ENCODE measurements around the gene LRG1.

DNA sequence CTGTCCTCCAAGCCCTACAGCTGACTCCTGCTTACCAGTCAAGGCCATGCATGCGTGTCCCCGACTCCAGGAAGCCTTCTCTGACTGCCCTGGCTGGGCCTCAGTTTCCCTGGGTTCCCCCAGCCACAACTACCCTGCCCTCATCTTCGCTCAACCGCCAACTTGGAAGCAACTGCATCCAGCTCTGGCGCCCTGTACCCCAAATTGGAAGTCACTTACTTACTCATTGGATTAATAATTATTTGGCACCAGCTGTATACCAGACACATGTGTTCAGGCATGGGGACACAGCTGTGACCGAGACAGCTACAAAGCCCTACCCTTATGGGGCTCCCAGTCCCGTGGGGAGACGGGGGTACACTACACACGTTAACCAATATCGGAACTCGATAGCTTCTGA is 30.6 kb upstream of the LRG1 start:
- TF ChIP-seq NR2F2 (IDR thresholded peaks at IDR 0.05) (no peak), HNF4A (conservative IDR thresholded peaks at IDR 0.05) (no peak), FOXA1 (IDR thresholded peaks at IDR 0.05) (no peak), RAD21 (IDR thresholded peaks at IDR 0.05) (no peak), YY1 (IDR thresholded peaks at IDR 0.05) (no peak), JUND (IDR thresholded peaks at IDR 0.05) (no peak), TAF1 (conservative IDR thresholded peaks at IDR 0.05) (no peak), FOXA2 (IDR thresholded peaks at IDR 0.05) (no peak), SP1 (IDR thresholded peaks at IDR 0.05) (no peak)
- TF ChIP-seq, protein P1, sequence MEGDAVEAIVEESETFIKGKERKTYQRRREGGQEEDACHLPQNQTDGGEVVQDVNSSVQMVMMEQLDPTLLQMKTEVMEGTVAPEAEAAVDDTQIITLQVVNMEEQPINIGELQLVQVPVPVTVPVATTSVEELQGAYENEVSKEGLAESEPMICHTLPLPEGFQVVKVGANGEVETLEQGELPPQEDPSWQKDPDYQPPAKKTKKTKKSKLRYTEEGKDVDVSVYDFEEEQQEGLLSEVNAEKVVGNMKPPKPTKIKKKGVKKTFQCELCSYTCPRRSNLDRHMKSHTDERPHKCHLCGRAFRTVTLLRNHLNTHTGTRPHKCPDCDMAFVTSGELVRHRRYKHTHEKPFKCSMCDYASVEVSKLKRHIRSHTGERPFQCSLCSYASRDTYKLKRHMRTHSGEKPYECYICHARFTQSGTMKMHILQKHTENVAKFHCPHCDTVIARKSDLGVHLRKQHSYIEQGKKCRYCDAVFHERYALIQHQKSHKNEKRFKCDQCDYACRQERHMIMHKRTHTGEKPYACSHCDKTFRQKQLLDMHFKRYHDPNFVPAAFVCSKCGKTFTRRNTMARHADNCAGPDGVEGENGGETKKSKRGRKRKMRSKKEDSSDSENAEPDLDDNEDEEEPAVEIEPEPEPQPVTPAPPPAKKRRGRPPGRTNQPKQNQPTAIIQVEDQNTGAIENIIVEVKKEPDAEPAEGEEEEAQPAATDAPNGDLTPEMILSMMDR (IDR thresholded peaks at IDR 0.05; ENCODE audit: low read depth, low read length, missing input control): no peak
- TF ChIP-seq, protein P2, sequence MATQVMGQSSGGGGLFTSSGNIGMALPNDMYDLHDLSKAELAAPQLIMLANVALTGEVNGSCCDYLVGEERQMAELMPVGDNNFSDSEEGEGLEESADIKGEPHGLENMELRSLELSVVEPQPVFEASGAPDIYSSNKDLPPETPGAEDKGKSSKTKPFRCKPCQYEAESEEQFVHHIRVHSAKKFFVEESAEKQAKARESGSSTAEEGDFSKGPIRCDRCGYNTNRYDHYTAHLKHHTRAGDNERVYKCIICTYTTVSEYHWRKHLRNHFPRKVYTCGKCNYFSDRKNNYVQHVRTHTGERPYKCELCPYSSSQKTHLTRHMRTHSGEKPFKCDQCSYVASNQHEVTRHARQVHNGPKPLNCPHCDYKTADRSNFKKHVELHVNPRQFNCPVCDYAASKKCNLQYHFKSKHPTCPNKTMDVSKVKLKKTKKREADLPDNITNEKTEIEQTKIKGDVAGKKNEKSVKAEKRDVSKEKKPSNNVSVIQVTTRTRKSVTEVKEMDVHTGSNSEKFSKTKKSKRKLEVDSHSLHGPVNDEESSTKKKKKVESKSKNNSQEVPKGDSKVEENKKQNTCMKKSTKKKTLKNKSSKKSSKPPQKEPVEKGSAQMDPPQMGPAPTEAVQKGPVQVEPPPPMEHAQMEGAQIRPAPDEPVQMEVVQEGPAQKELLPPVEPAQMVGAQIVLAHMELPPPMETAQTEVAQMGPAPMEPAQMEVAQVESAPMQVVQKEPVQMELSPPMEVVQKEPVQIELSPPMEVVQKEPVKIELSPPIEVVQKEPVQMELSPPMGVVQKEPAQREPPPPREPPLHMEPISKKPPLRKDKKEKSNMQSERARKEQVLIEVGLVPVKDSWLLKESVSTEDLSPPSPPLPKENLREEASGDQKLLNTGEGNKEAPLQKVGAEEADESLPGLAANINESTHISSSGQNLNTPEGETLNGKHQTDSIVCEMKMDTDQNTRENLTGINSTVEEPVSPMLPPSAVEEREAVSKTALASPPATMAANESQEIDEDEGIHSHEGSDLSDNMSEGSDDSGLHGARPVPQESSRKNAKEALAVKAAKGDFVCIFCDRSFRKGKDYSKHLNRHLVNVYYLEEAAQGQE (IDR thresholded peaks at IDR 0.05): no peak
- TF ChIP-seq, protein P3, sequence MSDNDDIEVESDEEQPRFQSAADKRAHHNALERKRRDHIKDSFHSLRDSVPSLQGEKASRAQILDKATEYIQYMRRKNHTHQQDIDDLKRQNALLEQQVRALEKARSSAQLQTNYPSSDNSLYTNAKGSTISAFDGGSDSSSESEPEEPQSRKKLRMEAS (IDR thresholded peaks at IDR 0.05): no peak
- TF ChIP-seq, protein P4, sequence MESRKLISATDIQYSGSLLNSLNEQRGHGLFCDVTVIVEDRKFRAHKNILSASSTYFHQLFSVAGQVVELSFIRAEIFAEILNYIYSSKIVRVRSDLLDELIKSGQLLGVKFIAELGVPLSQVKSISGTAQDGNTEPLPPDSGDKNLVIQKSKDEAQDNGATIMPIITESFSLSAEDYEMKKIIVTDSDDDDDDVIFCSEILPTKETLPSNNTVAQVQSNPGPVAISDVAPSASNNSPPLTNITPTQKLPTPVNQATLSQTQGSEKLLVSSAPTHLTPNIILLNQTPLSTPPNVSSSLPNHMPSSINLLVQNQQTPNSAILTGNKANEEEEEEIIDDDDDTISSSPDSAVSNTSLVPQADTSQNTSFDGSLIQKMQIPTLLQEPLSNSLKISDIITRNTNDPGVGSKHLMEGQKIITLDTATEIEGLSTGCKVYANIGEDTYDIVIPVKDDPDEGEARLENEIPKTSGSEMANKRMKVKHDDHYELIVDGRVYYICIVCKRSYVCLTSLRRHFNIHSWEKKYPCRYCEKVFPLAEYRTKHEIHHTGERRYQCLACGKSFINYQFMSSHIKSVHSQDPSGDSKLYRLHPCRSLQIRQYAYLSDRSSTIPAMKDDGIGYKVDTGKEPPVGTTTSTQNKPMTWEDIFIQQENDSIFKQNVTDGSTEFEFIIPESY (IDR thresholded peaks at IDR 0.05): no peak
- TF ChIP-seq, protein P5, sequence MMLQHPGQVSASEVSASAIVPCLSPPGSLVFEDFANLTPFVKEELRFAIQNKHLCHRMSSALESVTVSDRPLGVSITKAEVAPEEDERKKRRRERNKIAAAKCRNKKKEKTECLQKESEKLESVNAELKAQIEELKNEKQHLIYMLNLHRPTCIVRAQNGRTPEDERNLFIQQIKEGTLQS (IDR thresholded peaks at IDR 0.05): no peak
